Fibroblast of the aortic adventitia (primary cell): ENCODE measurements around the gene FOXD2. TPM values are rescaled to one million over a fixed set of nuclear protein-coding genes. Genes with fewer than 3 reads are reported as not detected.

Experiments used
- DNase-seq: peaks from one replicate; pipeline ENCODE4 v3.0.0-alpha.2; 2010; ENCODE audit warnings: low read depth
- H3K4me3 ChIP-seq: 2 replicates; pipeline ENCODE4 v1.5.1; 2011; ENCODE audit warnings: low read depth, mild to moderate bottlenecking, control low read depth, low read length, moderate library complexity
- CTCF ChIP-seq: IDR thresholded peaks from 2 replicates; pipeline ENCODE4 v1.5.1; 2011; ENCODE audit warnings: mild to moderate bottlenecking, low read length, control low read depth, inconsistent platforms; ENCODE audit not compliant: insufficient read depth
- total RNA-seq: library from RNA; depleted of rRNA; stranded (reverse); fragments of >200 nt; gene quantifications from 2 replicates; pipeline ENCODE4 v1.2.3, GENCODE V29; 2012; ENCODE audit warnings: low replicate concordance

The FOXD2 gene
- total RNA-seq, 1 donor: 0.36 TPM

GRCh38 chr1:47399138-47399845 is 38.6 kb upstream of the FOXD2 start:
- TF ChIP-seq CTCF: no peak
- no peak for DNase-seq
- H3K4me3 ChIP-seq: no peak overlapping the region

- TF ChIP-seq CTCF: no peak
- H3K4me3 ChIP-seq: no peak overlapping the region
- no peak for DNase-seq
These were observed 38.0 kb upstream of the FOXD2 start for GRCh38 chr1:47399846-47400155.

- TF ChIP-seq CTCF: no peak
- H3K4me3 ChIP-seq: no peak overlapping the region
- DNase-seq: no peak
These were observed 36.1 kb upstream of the FOXD2 start for GRCh38 chr1:47401761-47402160.

- no peak overlapping the region for H3K4me3 ChIP-seq
- TF ChIP-seq CTCF: no peak
- no peak for DNase-seq
These were observed 35.3 kb upstream of the FOXD2 start for GRCh38 chr1:47402591-47402990.

- DNase-seq: no peak
- TF ChIP-seq CTCF: no peak
- no peak overlapping the region for H3K4me3 ChIP-seq
These were observed 34.4 kb upstream of the FOXD2 start for GRCh38 chr1:47403321-47403910.

GRCh38 chr1:47405697-47406096 is 32.1 kb upstream of the FOXD2 start:
- DNase-seq: no peak
- TF ChIP-seq CTCF: no peak
- no peak overlapping the region for H3K4me3 ChIP-seq

GRCh38 chr1:47406966-47407365 is 30.9 kb upstream of the FOXD2 start:
- H3K4me3 ChIP-seq: no peak overlapping the region
- TF ChIP-seq CTCF: no peak
- no peak for DNase-seq
